ENCODE measurements around the gene RPTOR. TPM values are rescaled to one million over a fixed set of nuclear protein-coding genes. Genes with fewer than 3 reads are reported as not detected.
"Not testable (repeated sequence)": the region's sequence is repeated elsewhere in the genome, so short reads cannot be mapped to it uniquely, and the experiment has no call there.

Gene RPTOR
- total RNA-seq, 2 experiments from 2014 or later: 88.9 to 91.8 TPM

DNA sequence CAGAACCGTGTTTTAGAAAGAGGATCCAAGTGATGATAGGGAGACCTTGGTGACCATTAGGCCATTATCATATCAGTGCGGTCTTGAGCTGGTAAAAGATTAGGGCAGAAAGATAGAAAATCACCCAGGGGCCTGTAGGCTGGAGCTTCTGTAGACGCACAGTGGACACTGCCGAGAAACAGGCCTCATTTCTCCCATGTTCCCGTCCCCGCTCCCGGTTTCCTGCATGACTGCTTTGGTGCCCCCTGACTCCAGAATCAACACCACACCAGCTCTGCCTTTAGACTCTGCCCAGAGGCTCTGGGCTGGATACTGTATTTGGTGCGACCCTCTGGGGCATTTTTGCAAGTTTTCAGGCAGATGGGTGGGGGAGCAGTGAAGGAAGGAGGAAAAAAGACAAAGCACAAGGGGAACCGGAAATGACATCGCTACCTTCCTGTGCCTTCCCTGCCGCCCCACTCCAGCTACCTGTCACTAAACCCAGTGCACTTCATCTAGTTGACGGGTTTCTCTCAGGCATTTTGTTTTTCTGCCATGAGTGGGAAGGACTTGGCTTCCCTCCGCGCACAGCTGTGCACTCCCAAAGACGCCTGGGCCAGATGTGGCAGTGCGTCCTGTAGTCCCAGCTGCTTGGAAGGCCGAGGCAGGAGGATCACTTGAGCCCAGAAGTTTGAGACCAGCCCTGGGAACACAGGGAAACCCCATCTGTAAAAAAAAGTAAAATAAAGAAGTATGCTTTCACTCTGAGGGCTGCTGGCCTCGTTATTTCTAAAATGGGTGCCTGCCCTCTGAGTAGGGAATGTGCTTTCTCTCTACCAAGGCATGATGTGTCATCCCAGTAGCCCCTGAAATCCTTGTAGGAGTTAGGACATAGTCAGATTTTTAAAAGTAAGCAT is 214.1 kb downstream of the RPTOR start:
- DNase-seq: no peak
- CTCF ChIA-PET: interaction anchor here (1.0 to 1.2 kb wide), 2 partner anchors 12 to 141 kb away, joined by 3 to 4 read pairs; no protein-coding TSS in a partner anchor
- Mint-ChIP-seq H3K27me3 (no peaks in the 10 kb centered on the region), H3K36me3 (ENCODE audit: low read depth) (peaks cover 68% of the 10 kb centered on the region), H3K4me1 (peaks cover 74% of the 10 kb centered on the region), H3K27ac (peak overlapping the region; percentile 62), H3K4me3 (no peak overlapping the region), H3K9me3 (no peaks in the 10 kb centered on the region)
- POLR2A ChIA-PET: interaction anchor here (0.7 to 1.8 kb wide), 9 partner anchors 18 to 131 kb away, joined by 3 to 13 read pairs (median 4); no protein-coding TSS in a partner anchor

GRCh38 chr17:80759377-80759673 is 214.7 kb downstream of the RPTOR start:
- no peak overlapping the region for H3K4me3 Mint-ChIP-seq
- no peaks in the 10 kb centered on the region for H3K27me3 Mint-ChIP-seq
- ChIA-PET CTCF (interaction anchor here (1.0 kb wide), 1 partner anchor 12 kb away, joined by 3 read pairs; no protein-coding TSS in a partner anchor), POLR2A (interaction anchor here (1.3 to 3.0 kb wide), 7 partner anchors 17 to 133 kb away, joined by 3 to 14 read pairs (median 5); no protein-coding TSS in a partner anchor)
- H3K4me1 Mint-ChIP-seq: peaks cover 72% of the 10 kb centered on the region
- DNase-seq: peak; percentile 49
- peak overlapping the region; percentile 62 for H3K27ac Mint-ChIP-seq
- H3K9me3 Mint-ChIP-seq: no peaks in the 10 kb centered on the region
- H3K36me3 Mint-ChIP-seq (ENCODE audit: low read depth): peaks cover 62% of the 10 kb centered on the region

DNA sequence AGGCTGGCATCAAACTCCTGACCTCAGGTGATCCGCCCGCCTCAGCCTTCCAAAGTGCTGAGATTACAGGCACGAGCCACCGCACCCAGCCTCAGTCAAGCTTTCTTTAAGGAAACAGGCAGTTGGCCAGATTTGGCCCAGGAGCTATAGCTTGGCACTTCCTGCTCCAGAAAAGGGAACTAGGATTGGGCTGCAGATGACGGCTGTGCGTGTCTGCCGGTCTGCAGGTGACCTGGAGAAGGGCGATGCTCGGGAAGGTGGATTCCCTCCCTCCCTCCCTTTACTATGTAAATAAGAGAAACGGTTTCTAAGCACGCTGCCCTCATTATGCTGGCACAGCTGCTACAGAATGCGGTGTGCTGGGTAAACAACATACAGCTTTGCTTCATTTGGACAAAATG is 215.9 kb downstream of the RPTOR start:
- Mint-ChIP-seq H3K4me1 (peaks cover 78% of the 10 kb centered on the region), H3K36me3 (ENCODE audit: low read depth) (peaks cover 56% of the 10 kb centered on the region), H3K27me3 (no peaks in the 10 kb centered on the region), H3K27ac (peak overlapping the region; percentile 98), H3K4me3 (no peak overlapping the region), H3K9me3 (no peaks in the 10 kb centered on the region)
- POLR2A ChIA-PET: interaction anchor here (0.7 to 3.0 kb wide), 5 partner anchors 31 to 132 kb away, joined by 3 to 14 read pairs (median 4); no protein-coding TSS in a partner anchor
- CTCF ChIA-PET: interaction anchor here (0.7 to 0.9 kb wide), 2 partner anchors 60 to 1659 kb away, joined by 3 to 4 read pairs; no protein-coding TSS in a partner anchor
- DNase-seq: no peak

GRCh38 chr17:80761110-80761871 is 216.7 kb downstream of the RPTOR start:
- Mint-ChIP-seq H3K9me3 (no peaks in the 10 kb centered on the region), H3K4me1 (peaks cover 79% of the 10 kb centered on the region), H3K27ac (peak overlapping the region; percentile 98), H3K4me3 (peak overlapping the region; percentile 63), H3K36me3 (ENCODE audit: low read depth) (peaks cover 54% of the 10 kb centered on the region), H3K27me3 (no peaks in the 10 kb centered on the region)
- DNase-seq: peak; percentile 81
- ChIA-PET POLR2A (interaction anchor here (0.7 to 3.0 kb wide), 16 partner anchors 9 to 131 kb away, joined by 3 to 44 read pairs (median 4); no protein-coding TSS in a partner anchor), CTCF (interaction anchor here (0.8 to 0.9 kb wide), 2 partner anchors 16 to 60 kb away, joined by 3 read pairs; no protein-coding TSS in a partner anchor)

- POLR2A ChIA-PET: interaction anchor here (0.7 to 3.0 kb wide), 15 partner anchors 10 to 130 kb away, joined by 3 to 44 read pairs (median 4); no protein-coding TSS in a partner anchor
- CTCF ChIA-PET: interaction anchor here (0.8 kb wide), 1 partner anchor 17 kb away, joined by 3 read pairs; no protein-coding TSS in a partner anchor
- Mint-ChIP-seq H3K27ac (peak overlapping the region; percentile 98), H3K36me3 (ENCODE audit: low read depth) (peaks cover 49% of the 10 kb centered on the region), H3K4me3 (peak overlapping the region; percentile 63), H3K4me1 (peaks cover 83% of the 10 kb centered on the region), H3K9me3 (no peaks in the 10 kb centered on the region), H3K27me3 (no peaks in the 10 kb centered on the region)
- no peak for DNase-seq
These were observed 217.4 kb downstream of the RPTOR start for GRCh38 chr17:80762076-80762475.

DNA sequence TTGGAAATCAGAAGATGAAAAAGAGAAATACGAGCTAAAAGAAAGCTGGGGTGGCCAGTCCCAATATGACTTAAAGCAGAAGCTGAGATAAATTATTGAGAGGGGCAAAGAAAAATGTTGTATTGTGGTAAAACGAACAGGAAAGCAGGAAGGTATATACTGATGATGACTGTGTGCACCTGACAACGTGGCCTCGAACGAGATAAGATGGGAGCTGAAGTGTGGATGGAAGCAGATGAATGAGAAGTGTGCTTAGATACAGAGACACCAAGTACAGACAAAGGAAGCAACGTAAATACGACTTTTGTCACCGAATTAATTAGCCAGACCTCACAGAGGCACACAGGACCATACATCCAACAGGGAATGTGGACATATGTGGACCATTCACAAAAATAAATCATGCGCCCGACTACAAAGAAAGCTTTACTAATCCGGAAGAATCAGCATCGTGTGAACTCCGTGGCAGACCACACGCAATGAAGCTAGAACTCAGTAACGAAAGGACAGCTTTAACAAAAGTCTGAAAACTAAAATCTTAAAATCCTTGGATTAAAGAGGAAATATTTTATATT is 218.7 kb downstream of the RPTOR start:
- ChIA-PET POLR2A (interaction anchor here (0.7 to 3.0 kb wide), 15 partner anchors 12 to 136 kb away, joined by 3 to 44 read pairs (median 3); no protein-coding TSS in a partner anchor), CTCF (interaction anchor here (1.0 to 1.6 kb wide), 7 partner anchors 11 to 662 kb away, joined by 3 to 8 read pairs (median 3); partner anchors contain the start of gene GAA)
- H3K4me1 Mint-ChIP-seq: peaks cover 77% of the 10 kb centered on the region
- no peak overlapping the region for H3K4me3 Mint-ChIP-seq
- H3K27ac Mint-ChIP-seq: peak overlapping the region; percentile 98
- H3K27me3 Mint-ChIP-seq: no peaks in the 10 kb centered on the region
- DNase-seq: no peak
- H3K36me3 Mint-ChIP-seq (ENCODE audit: low read depth): peaks cover 41% of the 10 kb centered on the region
- no peaks in the 10 kb centered on the region for H3K9me3 Mint-ChIP-seq

- Mint-ChIP-seq H3K4me3 (peak overlapping the region; percentile 48), H3K36me3 (ENCODE audit: low read depth) (peaks cover 37% of the 10 kb centered on the region), H3K27ac (peak overlapping the region; percentile 90), H3K4me1 (peaks cover 71% of the 10 kb centered on the region)
- CTCF ChIA-PET, H3K9me3 Mint-ChIP-seq, DNase-seq, H3K27me3 Mint-ChIP-seq: not testable (repeated sequence)
- POLR2A ChIA-PET: interaction anchor here (0.9 to 2.2 kb wide), 7 partner anchors 16 to 127 kb away, joined by 3 to 27 read pairs (median 7); no protein-coding TSS in a partner anchor
These were observed 220.0 kb downstream of the RPTOR start for GRCh38 chr17:80764627-80765145.

- Mint-ChIP-seq H3K4me1 (peaks cover 68% of the 10 kb centered on the region), H3K27ac (peak overlapping the region; percentile 90), H3K36me3 (ENCODE audit: low read depth) (peaks cover 34% of the 10 kb centered on the region), H3K27me3 (no peaks in the 10 kb centered on the region), H3K9me3 (no peaks in the 10 kb centered on the region), H3K4me3 (peak overlapping the region; percentile 48)
- no peak for DNase-seq
- CTCF ChIA-PET: interaction anchor here (1.0 to 1.6 kb wide), 3 partner anchors 15 to 220 kb away, joined by 3 to 7 read pairs (median 5); no protein-coding TSS in a partner anchor
- POLR2A ChIA-PET: interaction anchor here (0.6 to 2.2 kb wide), 16 partner anchors 9 to 925 kb away, joined by 3 to 27 read pairs (median 4); partner anchors contain the start of gene RPTOR
These were observed 220.8 kb downstream of the RPTOR start for GRCh38 chr17:80765241-80765961.

DNA sequence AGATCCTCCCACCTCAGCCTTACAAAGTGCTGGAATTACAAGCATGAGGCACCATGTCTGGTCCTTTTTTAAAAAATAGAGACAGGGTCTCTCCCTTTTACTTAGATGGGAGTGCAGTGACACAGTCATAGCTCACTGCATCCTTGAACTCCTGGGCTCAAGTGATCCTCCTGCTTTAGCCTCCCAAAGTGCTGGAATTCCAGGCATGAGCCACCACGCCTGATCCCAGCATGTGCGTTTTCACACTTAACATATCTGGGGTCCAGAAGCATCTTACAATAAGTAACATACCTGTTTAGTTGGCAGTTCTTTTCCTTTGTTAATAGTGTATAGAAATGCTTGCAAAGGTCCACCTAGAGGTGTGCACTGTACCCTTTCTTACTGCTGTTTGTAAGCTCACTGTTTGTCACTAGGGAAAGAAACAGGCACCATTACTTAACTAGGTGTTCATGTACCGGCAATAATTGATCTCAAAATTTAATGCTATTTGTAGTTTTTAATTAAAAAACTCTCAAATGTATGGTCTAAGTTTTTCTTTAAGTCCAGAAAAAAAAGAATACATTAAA is 221.7 kb downstream of the RPTOR start:
- ChIA-PET CTCF (interaction anchor here (1.0 to 1.6 kb wide), 3 partner anchors 14 to 221 kb away, joined by 3 to 7 read pairs (median 5); no protein-coding TSS in a partner anchor), POLR2A (interaction anchor here (0.8 to 2.2 kb wide), 13 partner anchors 8 to 222 kb away, joined by 3 to 27 read pairs (median 5); partner anchors contain the start of gene RPTOR)
- peaks cover 43% of the 10 kb centered on the region for H3K36me3 Mint-ChIP-seq (ENCODE audit: low read depth)

GRCh38 chr17:80768389-80768788 is 223.8 kb downstream of the RPTOR start:
- H3K27me3 Mint-ChIP-seq: no peaks in the 10 kb centered on the region
- CTCF ChIA-PET: interaction anchor here (1.5 kb wide), 1 partner anchor 131 kb away, joined by 4 read pairs; no protein-coding TSS in a partner anchor
- peaks cover 34% of the 10 kb centered on the region for H3K36me3 Mint-ChIP-seq (ENCODE audit: low read depth)
- no peaks in the 10 kb centered on the region for H3K9me3 Mint-ChIP-seq
- H3K27ac Mint-ChIP-seq: no peak overlapping the region
- H3K4me1 Mint-ChIP-seq: peaks cover 51% of the 10 kb centered on the region
- H3K4me3 Mint-ChIP-seq: no peak overlapping the region
- POLR2A ChIA-PET: interaction anchor here (1.1 to 1.5 kb wide), 2 partner anchors 12 to 36 kb away, joined by 4 read pairs; no protein-coding TSS in a partner anchor
- no peak for DNase-seq

More for the DNA sequence above, 221.7 kb downstream of the RPTOR start:
- no peak for DNase-seq
- H3K9me3 Mint-ChIP-seq: no peaks in the 10 kb centered on the region
- peaks cover 66% of the 10 kb centered on the region for H3K4me1 Mint-ChIP-seq
- H3K27me3 Mint-ChIP-seq: no peaks in the 10 kb centered on the region
- H3K27ac Mint-ChIP-seq: peak overlapping the region; percentile 90
- H3K4me3 Mint-ChIP-seq: no peak overlapping the region

DNA sequence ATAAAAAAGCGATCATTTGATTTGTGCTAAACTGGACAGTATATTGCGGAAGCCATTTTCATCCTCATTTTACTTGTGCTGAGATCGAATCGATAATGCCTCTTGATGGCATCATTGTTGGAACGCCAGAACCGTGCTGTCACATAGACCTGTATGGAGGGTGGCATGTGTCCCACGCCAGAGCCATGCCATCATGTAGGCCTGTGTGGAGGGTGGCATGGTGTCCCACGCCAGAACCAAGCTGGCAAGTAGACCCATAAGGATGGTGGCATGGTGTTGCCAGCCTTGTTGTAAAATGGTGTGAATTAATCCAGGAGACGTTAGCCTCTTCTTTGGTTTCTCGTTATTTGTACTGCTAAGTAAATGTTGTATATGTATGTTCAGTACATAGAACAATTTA is 224.3 kb downstream of the RPTOR start:
- Mint-ChIP-seq H3K9me3 (no peaks in the 10 kb centered on the region), H3K4me3 (no peak overlapping the region), H3K27me3 (no peaks in the 10 kb centered on the region), H3K36me3 (ENCODE audit: low read depth) (peaks cover 33% of the 10 kb centered on the region), H3K4me1 (peaks cover 49% of the 10 kb centered on the region), H3K27ac (no peak overlapping the region)
- CTCF ChIA-PET: interaction anchor here (1.5 kb wide), 1 partner anchor 130 kb away, joined by 4 read pairs; no protein-coding TSS in a partner anchor
- no peak for DNase-seq
- POLR2A ChIA-PET: interaction anchor here (1.1 to 1.5 kb wide), 2 partner anchors 12 to 35 kb away, joined by 4 read pairs; no protein-coding TSS in a partner anchor

Measured in activated CD4-positive, alpha-beta memory T cell treated with anti-CD3 and anti-CD28 coated beads, Interleukin-2, amount 10 ng/mL, durations not matched to agents 7 days and 5 days (primary cell).